GM19099 (cell line): Measurements from ENCODE around the gene LIPE.

ENCODE experiments used
- POLR2A ChIP-seq: IDR thresholded peaks from 3 replicates; pipeline ENCODE4 v1.6.1; 2011; ENCODE audit warnings: low read depth; ENCODE audit not compliant: insufficient read length; ENCODE audit errors: extremely low read depth

Gene LIPE, protein sequence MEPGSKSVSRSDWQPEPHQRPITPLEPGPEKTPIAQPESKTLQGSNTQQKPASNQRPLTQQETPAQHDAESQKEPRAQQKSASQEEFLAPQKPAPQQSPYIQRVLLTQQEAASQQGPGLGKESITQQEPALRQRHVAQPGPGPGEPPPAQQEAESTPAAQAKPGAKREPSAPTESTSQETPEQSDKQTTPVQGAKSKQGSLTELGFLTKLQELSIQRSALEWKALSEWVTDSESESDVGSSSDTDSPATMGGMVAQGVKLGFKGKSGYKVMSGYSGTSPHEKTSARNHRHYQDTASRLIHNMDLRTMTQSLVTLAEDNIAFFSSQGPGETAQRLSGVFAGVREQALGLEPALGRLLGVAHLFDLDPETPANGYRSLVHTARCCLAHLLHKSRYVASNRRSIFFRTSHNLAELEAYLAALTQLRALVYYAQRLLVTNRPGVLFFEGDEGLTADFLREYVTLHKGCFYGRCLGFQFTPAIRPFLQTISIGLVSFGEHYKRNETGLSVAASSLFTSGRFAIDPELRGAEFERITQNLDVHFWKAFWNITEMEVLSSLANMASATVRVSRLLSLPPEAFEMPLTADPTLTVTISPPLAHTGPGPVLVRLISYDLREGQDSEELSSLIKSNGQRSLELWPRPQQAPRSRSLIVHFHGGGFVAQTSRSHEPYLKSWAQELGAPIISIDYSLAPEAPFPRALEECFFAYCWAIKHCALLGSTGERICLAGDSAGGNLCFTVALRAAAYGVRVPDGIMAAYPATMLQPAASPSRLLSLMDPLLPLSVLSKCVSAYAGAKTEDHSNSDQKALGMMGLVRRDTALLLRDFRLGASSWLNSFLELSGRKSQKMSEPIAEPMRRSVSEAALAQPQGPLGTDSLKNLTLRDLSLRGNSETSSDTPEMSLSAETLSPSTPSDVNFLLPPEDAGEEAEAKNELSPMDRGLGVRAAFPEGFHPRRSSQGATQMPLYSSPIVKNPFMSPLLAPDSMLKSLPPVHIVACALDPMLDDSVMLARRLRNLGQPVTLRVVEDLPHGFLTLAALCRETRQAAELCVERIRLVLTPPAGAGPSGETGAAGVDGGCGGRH

GRCh38 chr19:42427313-42427712, at the start of gene LIPE:
TSS of gene LIPE (minus strand) at chr19:42427388. CDS start at chr19:42427149, 239 bp downstream.
- no peak for TF ChIP-seq POLR2A

- no peak for TF ChIP-seq POLR2A
Measured at GRCh38 chr19:42475366-42475765, 48.2 kb upstream of the LIPE start.

- TF ChIP-seq POLR2A = no peak
Measured at GRCh38 chr19:42474743-42475142, 47.6 kb upstream of the LIPE start.

- no peak for TF ChIP-seq POLR2A
Measured at GRCh38 chr19:42473686-42474085, 46.5 kb upstream of the LIPE start.

- TF ChIP-seq POLR2A = no peak
Measured at GRCh38 chr19:42472402-42473147, 45.4 kb upstream of the LIPE start.

DNA sequence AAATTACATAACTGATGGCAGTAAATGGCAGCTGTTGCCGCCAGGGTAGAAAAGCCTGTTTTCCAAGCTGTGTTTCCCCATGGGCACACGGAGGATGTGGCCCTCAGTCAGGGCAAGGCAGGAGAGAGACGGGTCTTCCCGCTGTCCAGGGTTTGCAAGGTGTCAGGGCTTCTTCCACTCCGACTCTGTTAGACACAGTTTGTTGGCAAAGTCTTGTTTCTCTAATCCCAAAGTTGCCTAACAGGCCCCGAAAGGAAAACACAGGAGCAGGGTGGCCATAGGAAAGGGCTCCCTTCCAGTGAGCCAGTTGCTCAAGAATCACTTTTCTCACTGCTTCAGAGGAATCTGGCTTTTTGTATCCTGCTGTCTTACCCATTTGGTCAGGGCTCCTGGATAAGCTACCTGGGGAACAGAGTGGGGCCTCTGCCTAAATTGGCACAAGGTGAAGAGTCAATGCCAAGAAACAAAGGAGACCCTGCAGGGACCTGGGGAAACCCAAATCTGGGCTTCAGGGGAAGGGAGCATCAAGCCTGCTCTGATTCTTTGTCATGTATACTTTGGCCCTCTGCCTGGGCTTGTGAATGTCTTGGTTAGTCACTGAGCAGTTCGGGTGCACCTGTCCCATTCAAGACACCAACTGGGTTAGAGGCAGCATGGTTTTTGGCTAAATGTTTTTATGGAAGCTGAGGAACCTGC, 44.5 kb upstream of the LIPE start:
- TF ChIP-seq POLR2A = no peak

GRCh38 chr19:42469311-42470235, 42.4 kb upstream of the LIPE start:
- TF ChIP-seq POLR2A = no peak

DNA sequence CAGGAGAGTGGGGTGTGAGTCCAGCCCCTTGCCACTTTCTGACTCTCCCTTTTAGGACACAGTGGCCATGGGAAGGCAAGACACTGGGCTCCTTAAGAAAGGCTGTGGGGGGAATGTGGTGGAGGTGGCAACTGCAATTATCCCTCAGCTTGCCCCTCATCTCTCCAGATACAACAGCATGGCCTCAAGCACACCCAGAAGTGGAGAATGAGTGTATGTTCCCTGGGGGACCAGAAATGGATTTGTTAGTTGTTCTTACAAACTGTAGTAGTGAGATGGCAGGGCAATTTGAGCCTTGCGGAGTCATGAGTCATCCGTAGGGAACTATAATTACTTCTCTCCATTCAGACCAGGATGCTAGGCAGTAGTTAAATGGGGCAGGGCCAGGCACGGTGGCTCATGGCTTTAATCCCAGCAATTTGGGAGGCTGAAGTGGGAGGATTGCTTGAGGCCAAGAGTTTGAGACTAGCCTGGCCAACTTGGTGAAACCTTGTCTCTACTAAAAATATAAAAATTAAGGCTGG, 41.1 kb upstream of the LIPE start:
- no peak for TF ChIP-seq POLR2A

DNA sequence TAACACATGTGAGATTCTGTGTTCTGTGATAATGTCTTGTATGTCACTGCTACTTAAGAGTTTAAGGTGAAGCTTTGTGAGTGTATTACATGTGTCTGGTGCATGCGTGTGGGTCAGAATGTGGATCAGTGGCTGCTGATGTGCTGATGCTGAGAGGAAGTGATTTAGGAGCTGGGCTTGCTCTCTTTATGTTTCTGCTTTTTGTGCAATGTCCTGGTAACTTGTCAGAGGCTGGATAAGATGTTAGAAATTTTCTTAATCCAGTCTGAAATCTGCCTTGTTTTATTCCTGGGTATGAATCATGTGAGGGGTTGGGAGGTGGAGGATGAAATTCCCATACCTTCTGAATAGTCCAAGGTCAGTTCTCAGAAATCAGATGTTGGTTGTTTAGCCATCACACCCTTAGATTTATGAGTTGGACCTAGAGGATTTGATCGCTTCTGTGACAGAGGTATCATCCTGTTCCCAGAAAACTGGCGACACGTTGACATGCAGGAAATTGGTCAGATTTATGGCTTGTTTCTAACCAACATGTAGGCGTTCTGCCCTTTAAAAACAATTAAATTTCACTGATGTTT, 40.1 kb upstream of the LIPE start:
- TF ChIP-seq POLR2A = no peak

GRCh38 chr19:42466521-42467182, 39.5 kb upstream of the LIPE start:
- TF ChIP-seq POLR2A = no peak

GRCh38 chr19:42465827-42466280, 38.7 kb upstream of the LIPE start:
- TF ChIP-seq POLR2A = peak; percentile 47
